OCI-LY1 (cell line): ENCODE data around the gene MACROD2.

Experiments used
- H2AFZ ChIP-seq: fragments of 200-600 bp; sonication (generic), shearing (Covaris generic); 2 replicates; pipeline ENCODE4 v1.6.0; 2014; ENCODE audit warnings: antibody characterized with exemption, mild to moderate bottlenecking, low read length
- H3F3A ChIP-seq: fragments of 200-600 bp; sonication (generic), shearing (Covaris generic); 2 replicates; pipeline ENCODE4 v1.6.0; 2014; ENCODE audit warnings: mild to moderate bottlenecking, antibody characterized with exemption, low read length, moderate library complexity; ENCODE audit not compliant: insufficient read depth
- H3K27ac ChIP-seq: fragments of 200-600 bp; sonication (generic); 2 replicates; pipeline ENCODE4 v1.5.1; 2014; ENCODE audit warnings: low read length, mixed run types, mild to moderate bottlenecking, low read depth; ENCODE audit not compliant: poor library complexity, severe bottlenecking
- H3K27me3 ChIP-seq: fragments of 200-600 bp; sonication (generic); 2 replicates; pipeline ENCODE4 v1.6.0; 2014; ENCODE audit warnings: antibody characterized with exemption, mild to moderate bottlenecking, low read length, moderate library complexity; ENCODE audit not compliant: insufficient read depth
- H3K36me3 ChIP-seq: fragments of 200-600 bp; sonication (generic); 2 replicates; pipeline ENCODE4 v1.6.1; 2014; ENCODE audit warnings: mild to moderate bottlenecking, antibody characterized with exemption, low read length, moderate library complexity, mixed read lengths; ENCODE audit not compliant: insufficient read depth
- H3K4me1 ChIP-seq: fragments of 200-600 bp; sonication (generic); 2 replicates; pipeline ENCODE4 v1.5.1; 2014; ENCODE audit warnings: mild to moderate bottlenecking, low read length, moderate library complexity; ENCODE audit not compliant: insufficient read depth, severe bottlenecking
- H3K4me2 ChIP-seq: fragments of 200-600 bp; sonication (generic), shearing (Covaris generic); 2 replicates; pipeline ENCODE4 v1.6.1; 2014; ENCODE audit warnings: low read length
- H3K4me3 ChIP-seq: fragments of 200-600 bp; sonication (generic); 2 replicates; pipeline ENCODE4 v1.5.1; 2014; ENCODE audit warnings: low read length, low read depth, mild to moderate bottlenecking, mixed read lengths; ENCODE audit not compliant: poor library complexity, severe bottlenecking
- H3K79me2 ChIP-seq: fragments of 200-600 bp; shearing (Covaris generic); 2 replicates; pipeline ENCODE4 v1.6.1; 2016; ENCODE audit warnings: mixed run types, low read length, mixed read lengths; ENCODE audit not compliant: insufficient read depth
- H3K9ac ChIP-seq: fragments of 200-600 bp; sonication (generic), shearing (Covaris generic); 2 replicates; pipeline ENCODE4 v1.6.1; 2014; ENCODE audit warnings: mild to moderate bottlenecking, low read length, mixed read lengths
- H3K9me2 ChIP-seq: fragments of 200-600 bp; sonication (generic), shearing (Covaris generic); 2 replicates; pipeline ENCODE4 v1.6.1; 2014; ENCODE audit warnings: low read depth, mild to moderate bottlenecking, low read length, mixed read lengths
- H3K9me3 ChIP-seq: fragments of 200-600 bp; shearing (Covaris generic); 2 replicates; pipeline ENCODE4 v1.6.1; 2014; ENCODE audit warnings: low read length, mixed read lengths
- H4K20me1 ChIP-seq: fragments of 200-600 bp; sonication (generic), shearing (Covaris generic); 2 replicates; pipeline ENCODE4 v1.6.0; 2016; ENCODE audit warnings: mild to moderate bottlenecking, low read length; ENCODE audit not compliant: insufficient read depth
- EZH2 ChIP-seq: fragments of 200-600 bp; sonication (generic), shearing (Covaris generic); IDR thresholded peaks from 2 replicates; pipeline ENCODE4 v1.8.0; 2017; ENCODE audit warnings: borderline replicate concordance, mixed run types, mild to moderate bottlenecking, antibody characterized with exemption, low read length, moderate library complexity, mixed read lengths
- TF ChIP-seq, protein P1 (sequence below): fragments of 200-600 bp; sonication (generic), shearing (Covaris generic); IDR thresholded peaks from 2 replicates; pipeline ENCODE4 v1.5.1; 2017; ENCODE audit warnings: mild to moderate bottlenecking, antibody characterized with exemption, low read length, moderate library complexity, mixed read lengths

Gene MACROD2

DNA sequence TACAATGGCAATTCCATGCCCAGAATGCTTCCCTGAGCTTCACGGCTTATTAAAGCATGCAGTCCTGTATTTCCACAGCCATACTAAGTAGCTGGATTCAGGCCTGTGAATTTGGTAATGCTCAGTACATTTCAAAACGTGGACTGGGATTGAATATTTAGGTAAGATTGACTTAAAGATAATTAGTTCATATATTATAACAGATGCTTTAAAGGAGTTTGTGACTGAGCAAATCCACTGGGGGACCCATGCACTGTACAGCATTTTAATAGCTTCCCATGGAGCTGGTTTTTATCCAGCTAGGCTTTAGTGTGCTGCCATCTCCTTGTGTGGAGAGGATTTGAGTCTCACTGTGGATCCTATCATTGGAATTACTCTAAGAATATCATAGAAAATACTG, 763.0 kb downstream of the MACROD2 start:
- no peaks in the 10 kb centered on the region for H3K4me1 ChIP-seq
- no peak overlapping the region for H3K4me2 ChIP-seq
- no peaks in the 10 kb centered on the region for H3K9me2 ChIP-seq
- H3K79me2 ChIP-seq: no peaks in the 10 kb centered on the region
- no peak overlapping the region for H3K9ac ChIP-seq
- H2AFZ ChIP-seq: no peak overlapping the region
- no peak for TF ChIP-seq EZH2
- no peaks in the 10 kb centered on the region for H4K20me1 ChIP-seq
- H3K4me3 ChIP-seq: no peak overlapping the region
- H3K27me3 ChIP-seq: no peaks in the 10 kb centered on the region
- H3F3A ChIP-seq: no peaks in the 10 kb centered on the region
- H3K27ac ChIP-seq: no peak overlapping the region
- H3K9me3 ChIP-seq: no peaks in the 10 kb centered on the region
- no peaks in the 10 kb centered on the region for H3K36me3 ChIP-seq

DNA sequence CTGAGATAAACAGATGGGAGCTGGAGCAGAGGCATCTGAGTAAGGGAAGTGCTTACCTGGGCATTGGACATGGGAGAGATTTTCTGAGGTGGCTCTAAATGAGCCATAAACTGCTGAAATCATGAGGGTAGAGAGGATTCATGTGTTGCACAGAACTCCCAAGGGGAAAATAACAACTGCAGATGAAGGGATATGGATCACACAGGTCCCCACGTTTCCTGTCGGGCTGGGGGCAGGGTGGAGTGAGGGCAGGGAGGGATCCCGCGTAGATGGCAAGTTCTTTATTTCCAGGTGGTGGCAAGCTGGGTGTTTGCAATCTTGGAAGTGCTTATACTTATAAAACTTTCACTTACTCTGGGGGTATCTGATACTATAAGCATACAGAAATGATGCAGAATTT, 764.7 kb downstream of the MACROD2 start:
- H2AFZ ChIP-seq: no peak overlapping the region
- H3K9ac ChIP-seq: no peak overlapping the region
- no peaks in the 10 kb centered on the region for H3K9me3 ChIP-seq
- H3K27me3 ChIP-seq: no peaks in the 10 kb centered on the region
- H3K27ac ChIP-seq: no peak overlapping the region
- H4K20me1 ChIP-seq: no peaks in the 10 kb centered on the region
- H3K4me3 ChIP-seq: no peak overlapping the region
- no peaks in the 10 kb centered on the region for H3F3A ChIP-seq
- no peaks in the 10 kb centered on the region for H3K9me2 ChIP-seq
- H3K4me1 ChIP-seq: no peaks in the 10 kb centered on the region
- no peak overlapping the region for H3K4me2 ChIP-seq
- TF ChIP-seq, protein P1, sequence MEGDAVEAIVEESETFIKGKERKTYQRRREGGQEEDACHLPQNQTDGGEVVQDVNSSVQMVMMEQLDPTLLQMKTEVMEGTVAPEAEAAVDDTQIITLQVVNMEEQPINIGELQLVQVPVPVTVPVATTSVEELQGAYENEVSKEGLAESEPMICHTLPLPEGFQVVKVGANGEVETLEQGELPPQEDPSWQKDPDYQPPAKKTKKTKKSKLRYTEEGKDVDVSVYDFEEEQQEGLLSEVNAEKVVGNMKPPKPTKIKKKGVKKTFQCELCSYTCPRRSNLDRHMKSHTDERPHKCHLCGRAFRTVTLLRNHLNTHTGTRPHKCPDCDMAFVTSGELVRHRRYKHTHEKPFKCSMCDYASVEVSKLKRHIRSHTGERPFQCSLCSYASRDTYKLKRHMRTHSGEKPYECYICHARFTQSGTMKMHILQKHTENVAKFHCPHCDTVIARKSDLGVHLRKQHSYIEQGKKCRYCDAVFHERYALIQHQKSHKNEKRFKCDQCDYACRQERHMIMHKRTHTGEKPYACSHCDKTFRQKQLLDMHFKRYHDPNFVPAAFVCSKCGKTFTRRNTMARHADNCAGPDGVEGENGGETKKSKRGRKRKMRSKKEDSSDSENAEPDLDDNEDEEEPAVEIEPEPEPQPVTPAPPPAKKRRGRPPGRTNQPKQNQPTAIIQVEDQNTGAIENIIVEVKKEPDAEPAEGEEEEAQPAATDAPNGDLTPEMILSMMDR: no peak
- TF ChIP-seq EZH2: no peak
- no peaks in the 10 kb centered on the region for H3K36me3 ChIP-seq
- H3K79me2 ChIP-seq: no peaks in the 10 kb centered on the region

DNA sequence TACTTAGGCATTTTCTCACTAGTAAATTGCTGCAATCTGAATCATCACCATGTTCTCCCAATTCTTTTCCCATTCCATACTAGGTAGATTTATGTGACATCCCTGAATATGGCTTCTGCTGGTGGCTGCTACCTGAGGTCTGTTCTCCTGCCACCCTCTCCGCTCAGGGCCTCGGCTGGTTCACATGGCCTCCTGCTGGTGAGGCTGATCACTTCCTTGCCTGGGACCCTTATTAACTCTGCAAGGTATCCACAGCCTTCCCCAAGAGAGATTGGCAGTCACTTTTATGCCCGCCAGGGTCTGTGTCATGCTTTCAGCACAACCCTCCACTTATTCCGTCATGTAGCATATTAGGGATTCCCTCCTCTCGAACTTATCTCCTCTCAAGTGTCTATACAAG, 766.6 kb downstream of the MACROD2 start:
- Histone ChIP-seq H3K27ac (no peak overlapping the region), H3K4me3 (no peak overlapping the region), H3K4me2 (no peak overlapping the region), H3F3A (no peaks in the 10 kb centered on the region), H2AFZ (no peak overlapping the region), H3K4me1 (no peaks in the 10 kb centered on the region), H3K9me3 (no peaks in the 10 kb centered on the region), H3K36me3 (no peaks in the 10 kb centered on the region), H3K27me3 (no peaks in the 10 kb centered on the region), H3K9ac (no peak overlapping the region), H4K20me1 (no peaks in the 10 kb centered on the region), H3K79me2 (no peaks in the 10 kb centered on the region), H3K9me2 (no peaks in the 10 kb centered on the region)
- TF ChIP-seq, protein P1: no peak
- no peak for TF ChIP-seq EZH2
